Glomerular visceral epithelial cell (primary cell): ENCODE data around the gene BPIFA2.
"Not testable (repeated sequence)": the region's sequence is repeated elsewhere in the genome, so short reads cannot be mapped to it uniquely, and the experiment has no call there.

ENCODE experiments used
- DNase-seq: peaks from one replicate; pipeline ENCODE4 v3.0.0-alpha.2; 2016; ENCODE audit errors: extremely low spot score

BPIFA2 gene

GRCh38 chr20:33160681-33161080 is 7.3 kb upstream of the BPIFA2 start:
- DNase-seq = no peak

GRCh38 chr20:33162313-33162712 is 5.6 kb upstream of the BPIFA2 start:
- no peak for DNase-seq

- no peak for DNase-seq
Measured at GRCh38 chr20:33162753-33163152, 5.2 kb upstream of the BPIFA2 start.

DNA sequence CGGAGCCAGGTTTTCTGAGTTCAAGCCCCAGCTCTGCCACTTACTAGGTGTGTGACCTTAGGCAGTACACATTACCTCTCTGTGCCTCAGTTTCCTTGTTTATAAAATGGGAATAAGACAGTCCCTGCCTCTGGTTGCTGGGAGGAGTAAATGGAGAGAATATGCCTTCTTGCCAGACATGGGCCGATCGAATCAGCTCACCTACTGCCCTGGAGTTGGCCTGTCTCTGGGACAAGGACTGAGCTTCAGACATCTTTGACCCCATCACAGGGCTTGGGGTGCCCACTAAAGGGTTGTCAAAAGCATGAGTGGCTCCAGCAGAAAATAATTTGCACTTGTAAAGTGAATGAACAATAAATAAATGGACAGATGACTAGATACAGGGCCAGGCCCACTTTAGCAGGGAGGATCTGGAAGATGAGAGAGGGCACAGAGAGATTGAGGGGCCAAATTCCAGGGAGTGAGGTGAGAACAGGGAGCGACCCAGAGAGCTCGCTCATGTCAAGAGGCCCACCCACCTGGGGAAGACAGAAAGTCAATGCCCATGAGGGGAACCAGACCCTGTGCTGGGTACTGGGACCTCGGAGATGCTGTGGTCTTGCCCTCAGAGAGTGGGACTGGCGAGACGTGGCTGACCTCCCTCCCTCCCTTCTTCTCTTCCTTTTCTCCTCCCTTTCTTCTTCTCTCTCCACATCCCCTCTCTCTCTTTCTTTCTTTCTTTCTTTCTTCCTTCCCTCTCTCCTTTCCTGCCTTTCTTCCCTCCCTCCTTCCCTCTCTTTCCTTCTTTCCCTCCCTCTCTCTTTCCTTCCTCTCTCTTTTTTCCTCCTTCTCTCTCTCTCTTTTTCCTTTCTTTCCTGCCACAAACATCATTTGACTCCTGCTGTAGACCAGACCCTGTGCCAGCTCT is 3.9 kb upstream of the BPIFA2 start:
- DNase-seq = no peak

- DNase-seq = no peak
Measured at GRCh38 chr20:33164763-33165095, 3.2 kb upstream of the BPIFA2 start.

GRCh38 chr20:33165416-33166055 is 2.4 kb upstream of the BPIFA2 start:
- DNase-seq = no peak

- no peak for DNase-seq
Measured at GRCh38 chr20:33166533-33167113, 1.3 kb upstream of the BPIFA2 start.

DNA sequence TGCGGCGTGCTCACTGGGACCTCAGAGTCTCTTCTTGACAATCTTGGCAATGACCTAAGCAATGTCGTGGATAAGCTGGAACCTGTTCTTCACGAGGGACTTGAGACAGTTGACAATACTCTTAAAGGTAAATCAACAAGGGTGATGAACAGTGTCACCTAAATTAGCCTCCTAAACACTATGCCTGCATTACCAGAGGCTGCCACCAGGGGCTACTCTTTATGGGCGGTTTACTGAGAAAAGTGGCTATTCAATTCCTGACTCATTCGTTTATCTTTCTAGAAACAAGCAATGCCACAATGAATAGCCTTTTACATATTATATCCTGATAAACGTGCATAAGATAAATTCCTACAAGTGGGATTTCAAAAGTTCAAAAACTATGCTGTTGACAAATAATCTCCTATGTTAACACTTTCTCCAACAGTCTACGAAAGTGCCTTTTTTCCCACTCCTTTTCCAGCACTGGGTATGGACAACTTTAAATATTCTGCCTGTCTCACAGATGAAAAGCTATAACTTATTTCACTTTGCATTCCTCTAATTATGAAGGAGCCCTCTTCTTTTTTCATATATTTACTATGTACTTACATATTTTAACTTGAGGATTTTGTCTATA is 1.3 kb downstream of the BPIFA2 start:
- no peak for DNase-seq

- no peak for DNase-seq
Measured at GRCh38 chr20:33172781-33173180, 4.8 kb downstream of the BPIFA2 start.

DNA sequence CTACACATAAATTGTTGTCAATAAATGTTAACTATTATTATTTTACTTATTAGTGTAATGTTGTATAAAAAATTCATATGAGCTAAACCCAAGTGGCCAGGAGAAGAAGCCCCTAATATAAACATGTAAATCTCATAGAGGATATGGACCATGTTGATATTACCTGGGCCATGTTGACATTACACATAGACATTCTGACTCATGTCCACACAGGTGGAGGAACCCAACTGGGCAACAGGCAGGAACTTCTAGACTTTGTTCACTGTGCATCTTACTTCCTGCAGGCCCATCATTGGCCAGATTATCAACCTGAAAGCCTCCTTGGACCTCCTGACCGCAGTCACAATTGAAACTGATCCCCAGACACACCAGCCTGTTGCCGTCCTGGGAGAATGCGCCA is 7.2 kb downstream of the BPIFA2 start:
- no peak for DNase-seq

GRCh38 chr20:33176101-33176500 is 8.1 kb downstream of the BPIFA2 start:
- DNase-seq = no peak

GRCh38 chr20:33177866-33178265 is 9.9 kb downstream of the BPIFA2 start:
- no peak for DNase-seq

DNA sequence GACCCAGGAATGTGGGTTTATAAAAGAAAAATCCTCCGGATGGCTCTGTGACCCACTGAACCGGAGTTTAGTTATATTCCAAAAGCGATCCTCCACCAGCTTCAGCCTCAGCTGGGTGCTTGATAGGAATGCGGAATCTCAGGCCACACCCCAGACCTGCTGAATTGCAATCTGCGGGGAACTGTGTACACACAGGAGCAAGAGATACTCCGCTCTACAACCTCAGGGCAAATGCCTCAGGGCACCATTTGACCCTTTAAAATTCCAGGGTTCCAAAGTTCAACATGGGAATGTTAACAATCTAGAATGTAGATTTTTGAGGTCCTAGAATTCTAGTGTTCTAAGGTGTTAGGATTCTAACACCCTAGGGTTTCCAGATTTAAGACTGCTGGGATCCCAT is 10.8 kb downstream of the BPIFA2 start:
- DNase-seq = no peak

DNA sequence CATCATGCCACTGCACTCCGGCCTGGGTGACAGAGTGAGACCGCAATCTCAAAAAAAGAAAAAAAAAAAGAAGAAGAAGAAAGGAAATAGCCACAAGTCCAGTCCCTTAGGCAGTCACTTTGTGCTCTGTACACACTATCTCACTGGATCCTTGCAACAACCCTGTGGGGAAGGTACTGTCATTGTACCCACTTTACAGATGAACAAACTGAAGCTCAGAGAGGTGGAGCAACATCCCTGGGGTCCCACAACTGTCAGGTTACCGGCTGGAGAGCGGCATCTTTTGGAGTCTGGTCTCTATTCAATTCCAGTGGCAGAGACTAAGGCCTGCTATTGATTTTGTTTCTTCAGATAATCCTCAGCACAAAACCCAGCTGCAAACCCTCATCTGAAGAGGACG is 12.2 kb downstream of the BPIFA2 start:
- DNase-seq = no peak

GRCh38 chr20:33181482-33182093 is 13.6 kb downstream of the BPIFA2 start:
- no peak for DNase-seq

GRCh38 chr20:33183312-33183711 is 15.4 kb downstream of the BPIFA2 start:
- no peak for DNase-seq

DNA sequence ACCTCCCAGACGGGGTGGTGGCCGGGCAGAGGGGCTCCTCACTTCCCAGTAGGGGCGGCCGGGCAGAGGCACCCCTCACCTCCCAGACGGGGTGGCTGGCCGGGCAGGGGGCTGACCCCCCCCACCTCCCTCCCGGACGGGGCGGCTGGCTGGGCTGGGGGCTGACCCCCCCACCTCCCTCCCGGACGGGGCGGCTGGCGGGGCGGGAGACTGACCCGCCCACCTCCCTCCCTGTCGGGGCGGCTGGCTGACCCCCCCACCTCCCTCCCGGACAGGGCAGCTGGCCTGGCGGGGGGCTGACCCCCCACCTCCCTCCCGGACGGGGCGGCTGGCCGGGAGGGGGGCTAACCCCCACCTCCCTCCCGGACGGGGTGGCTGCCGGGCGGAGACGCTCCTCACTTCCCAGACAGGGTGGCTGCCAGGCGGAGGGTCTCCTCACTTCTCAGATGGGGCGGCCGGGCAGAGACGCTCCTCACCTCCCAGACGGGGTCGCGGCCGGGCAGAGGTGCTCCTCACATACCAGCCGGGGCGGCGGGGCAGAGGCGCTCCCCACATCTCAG is 17.2 kb downstream of the BPIFA2 start:
- DNase-seq = not testable (repeated sequence)

DNA sequence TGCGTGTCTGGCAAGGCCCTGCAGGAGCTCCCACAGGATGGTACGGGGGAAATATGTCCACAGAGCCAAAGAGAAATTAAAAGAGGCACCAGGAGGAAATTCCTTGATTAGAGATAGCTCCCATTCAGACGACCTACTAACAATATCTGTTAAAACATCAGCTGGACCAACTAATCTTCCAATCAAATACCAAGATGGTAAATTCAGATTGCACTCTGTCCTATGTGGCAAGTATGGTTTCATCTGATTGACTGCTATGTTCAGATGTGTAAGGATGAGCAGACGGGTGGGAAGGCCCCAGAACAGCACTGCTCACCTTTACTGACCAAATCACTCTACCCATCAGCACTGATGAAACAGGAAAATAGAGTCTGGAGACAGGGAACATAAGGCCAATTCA is 19.5 kb downstream of the BPIFA2 start:
- DNase-seq = no peak

DNA sequence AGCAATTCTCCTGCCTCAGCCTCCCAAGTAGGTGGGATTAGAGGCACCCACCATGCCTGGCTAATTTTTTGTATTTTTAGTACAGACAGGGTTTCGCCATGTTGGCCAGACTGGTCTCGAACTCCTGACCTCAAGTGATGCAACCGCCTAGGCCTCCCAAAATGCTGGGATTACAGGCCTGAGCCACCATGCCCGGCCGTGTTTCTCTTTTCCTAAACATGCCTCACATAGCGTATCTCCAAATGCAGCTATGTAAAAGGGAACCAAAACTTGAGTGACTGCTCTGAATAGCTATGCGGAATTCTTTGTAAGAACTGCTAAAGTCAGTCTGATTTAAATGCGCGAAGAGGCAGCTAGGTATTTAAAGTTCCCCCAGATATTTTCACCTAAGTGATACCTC is 20.5 kb downstream of the BPIFA2 start:
- no peak for DNase-seq

GRCh38 chr20:33191484-33191883 is 23.5 kb downstream of the BPIFA2 start:
- no peak for DNase-seq

GRCh38 chr20:33191955-33192354 is 24.0 kb downstream of the BPIFA2 start:
- no peak for DNase-seq
